GM12872 (cell line): ENCODE results near the gene STAC2.
A peak's percentile ranks its signal among the peaks of the same experiment; 100 is the strongest.

Experiments
- CTCF ChIP-seq: IDR thresholded peaks from 3 replicates; pipeline ENCODE4 v1.5.1; 2011; ENCODE audit warnings: low read depth, mild to moderate bottlenecking, low read length, moderate library complexity; ENCODE audit not compliant: insufficient read depth

STAC2 gene

GRCh38 chr17:39238311-39238972 lies 12.7 kb upstream of the STAC2 start:
- TF ChIP-seq CTCF, result no peak

GRCh38 chr17:39237586-39237985 lies 11.8 kb upstream of the STAC2 start:
- no peak for TF ChIP-seq CTCF

- no peak for TF ChIP-seq CTCF
These were observed 11.3 kb upstream of the STAC2 start for GRCh38 chr17:39236981-39237441.

- no peak for TF ChIP-seq CTCF
These were observed 10.7 kb upstream of the STAC2 start for GRCh38 chr17:39236450-39236927.

- peak; percentile 97 for TF ChIP-seq CTCF
These were observed 10.1 kb upstream of the STAC2 start for GRCh38 chr17:39235555-39236449.

- peak; percentile 85 for TF ChIP-seq CTCF
These were observed 6.1 kb upstream of the STAC2 start for GRCh38 chr17:39231591-39232551.

GRCh38 chr17:39231091-39231561 lies 5.4 kb upstream of the STAC2 start:
- no peak for TF ChIP-seq CTCF
